MCF 10A (cell line): ENCODE results near the gene RNF148. TPM values are rescaled to one million over a fixed set of nuclear protein-coding genes. Genes with fewer than 3 reads are reported as not detected.

Experiments
- BruUV-seq: library from RNA; stranded (reverse); fragments of 400-500 nt; replicated peaks from 2 replicates; lab custom pipeline; 2021; lab: Mats Ljungman, UMichigan
- CTCF ChIA-PET: fragments of 300-600 bp; sonication (Branson Sonifier 250); formaldehyde crosslinking; extraction: SDS; loops from one replicate; lab custom pipeline; 2021; ENCODE audit warnings: antibody characterized with exemption, inconsistent platforms; lab: Yijun Ruan, JAX
- POLR2A ChIA-PET: fragments of 300-600, 350-650 bp; sonication (Branson Sonifier 250); formaldehyde crosslinking; extraction: SDS; loops from one replicate; lab custom pipeline; 2020; ENCODE audit warnings: antibody characterized with exemption, inconsistent platforms; lab: Yijun Ruan, JAX
- DNase-seq: peaks from one replicate; pipeline ENCODE4 v3.0.0-alpha.2; 2018; ENCODE audit not compliant: unreplicated experiment
- H3K27ac Mint-ChIP-seq: one replicate; pipeline ENCODE4 v1.8.0; 2022; ENCODE audit warnings: mild to moderate bottlenecking, low read depth, mixed read lengths; ENCODE audit not compliant: unreplicated experiment
- H3K27me3 Mint-ChIP-seq: one replicate; pipeline ENCODE4 v1.8.0; 2022; ENCODE audit warnings: mixed read lengths; ENCODE audit not compliant: insufficient read depth, unreplicated experiment
- H3K36me3 Mint-ChIP-seq: one replicate; pipeline ENCODE4 v1.8.0; 2022; ENCODE audit warnings: mild to moderate bottlenecking, moderate library complexity, mixed read lengths; ENCODE audit not compliant: insufficient read depth, unreplicated experiment
- H3K4me1 Mint-ChIP-seq: one replicate; pipeline ENCODE4 v1.8.0; 2022; ENCODE audit warnings: mixed read lengths; ENCODE audit not compliant: insufficient read depth, unreplicated experiment
- H3K4me3 Mint-ChIP-seq: one replicate; pipeline ENCODE4 v1.8.0; 2022; ENCODE audit warnings: mild to moderate bottlenecking, moderate library complexity, mixed read lengths; ENCODE audit not compliant: unreplicated experiment
- H3K9me3 Mint-ChIP-seq: one replicate; pipeline ENCODE4 v1.8.0; 2022; ENCODE audit warnings: mixed read lengths; ENCODE audit not compliant: unreplicated experiment
- intact Hi-C: fragments of 100-400 bp; cut with micrococcal nuclease; formaldehyde crosslinking; loops from 2 replicates; pipeline ENCODE4 v1.14.1; 2022
- total RNA-seq: library from RNA; stranded (reverse); gene quantifications from 2 replicates; pipeline ENCODE4 v1.2.3, GENCODE V29; 2022
- TF ChIP-seq, protein P1 (sequence below): fragments of 200-600 bp; IDR thresholded peaks from one replicate; pipeline ENCODE4 v1.8.0; 2022; ENCODE audit warnings: antibody characterized with exemption, mild to moderate bottlenecking; ENCODE audit not compliant: unreplicated experiment

The RNF148 gene
- total RNA-seq, 1 experiment from 2014 or later: 0.63 TPM

GRCh38 chr7:122652876-122653275 is 49.8 kb downstream of the RNF148 start:
- no peaks in the 10 kb centered on the region for H3K36me3 Mint-ChIP-seq
- no peaks in the 10 kb centered on the region for H3K27me3 Mint-ChIP-seq
- H3K9me3 Mint-ChIP-seq: no peaks in the 10 kb centered on the region
- ChIA-PET POLR2A (interaction anchor here (0.6 kb wide), 2 partner anchors 48 to 904 kb away, joined by 3 read pairs; no protein-coding TSS in a partner anchor), CTCF (interaction anchor here (0.7 to 0.8 kb wide), 2 partner anchors 9 to 14 kb away, joined by 3 to 4 read pairs; no protein-coding TSS in a partner anchor)
- no peak overlapping the region for H3K4me3 Mint-ChIP-seq
- no peak for DNase-seq
- H3K27ac Mint-ChIP-seq: no peak overlapping the region
- TF ChIP-seq, protein P1, sequence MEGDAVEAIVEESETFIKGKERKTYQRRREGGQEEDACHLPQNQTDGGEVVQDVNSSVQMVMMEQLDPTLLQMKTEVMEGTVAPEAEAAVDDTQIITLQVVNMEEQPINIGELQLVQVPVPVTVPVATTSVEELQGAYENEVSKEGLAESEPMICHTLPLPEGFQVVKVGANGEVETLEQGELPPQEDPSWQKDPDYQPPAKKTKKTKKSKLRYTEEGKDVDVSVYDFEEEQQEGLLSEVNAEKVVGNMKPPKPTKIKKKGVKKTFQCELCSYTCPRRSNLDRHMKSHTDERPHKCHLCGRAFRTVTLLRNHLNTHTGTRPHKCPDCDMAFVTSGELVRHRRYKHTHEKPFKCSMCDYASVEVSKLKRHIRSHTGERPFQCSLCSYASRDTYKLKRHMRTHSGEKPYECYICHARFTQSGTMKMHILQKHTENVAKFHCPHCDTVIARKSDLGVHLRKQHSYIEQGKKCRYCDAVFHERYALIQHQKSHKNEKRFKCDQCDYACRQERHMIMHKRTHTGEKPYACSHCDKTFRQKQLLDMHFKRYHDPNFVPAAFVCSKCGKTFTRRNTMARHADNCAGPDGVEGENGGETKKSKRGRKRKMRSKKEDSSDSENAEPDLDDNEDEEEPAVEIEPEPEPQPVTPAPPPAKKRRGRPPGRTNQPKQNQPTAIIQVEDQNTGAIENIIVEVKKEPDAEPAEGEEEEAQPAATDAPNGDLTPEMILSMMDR: no peak
- intact Hi-C loops: no loop called here
- no TSS peak for BruUV-seq
- H3K4me1 Mint-ChIP-seq: no peaks in the 10 kb centered on the region

Other genes starting within 250 kb of the RNF148 start
- 0.49 and 0.70 TPM in 2 replicates for gene RNF133, start 3.8 kb downstream of the RNF148 start, total RNA-seq
- gene CADPS2, start 183.5 kb upstream of the RNF148 start, total RNA-seq: 7.4 and 10.1 TPM in 2 replicates